GM19351 (cell line): Measurements from ENCODE around the gene GSDME.
"Not testable (repeated sequence)": the region's sequence is repeated elsewhere in the genome, so short reads cannot be mapped to it uniquely, and the experiment has no call there.

Experiments
- ATAC-seq: cut with Tn5 transposase; IDR thresholded peaks from one replicate; pipeline ENCODE4 v1.9.1; 2021; ENCODE audit warnings: mild to moderate bottlenecking, moderate library complexity; ENCODE audit not compliant: unreplicated experiment

Gene GSDME

GRCh38 chr7:24742506-24743162, 14.6 kb downstream of the GSDME start:
- no peak for ATAC-seq

- no peak for ATAC-seq
These were observed 15.4 kb downstream of the GSDME start for GRCh38 chr7:24741679-24742505.

- ATAC-seq: no peak
These were observed 16.4 kb downstream of the GSDME start for GRCh38 chr7:24740871-24741270.

GRCh38 chr7:24739306-24739705, 18.0 kb downstream of the GSDME start:
- no peak for ATAC-seq

GRCh38 chr7:24738577-24738976, 18.7 kb downstream of the GSDME start:
- no peak for ATAC-seq

GRCh38 chr7:24737281-24737680, 20.0 kb downstream of the GSDME start:
- ATAC-seq: no peak

GRCh38 chr7:24735594-24735993, 21.7 kb downstream of the GSDME start:
- ATAC-seq: not testable (repeated sequence)

- no peak for ATAC-seq
These were observed 23.0 kb downstream of the GSDME start for GRCh38 chr7:24734306-24734705.

- no peak for ATAC-seq
These were observed 23.7 kb downstream of the GSDME start for GRCh38 chr7:24733414-24734060.

GRCh38 chr7:24732646-24733413, 24.4 kb downstream of the GSDME start:
- no peak for ATAC-seq

- ATAC-seq: no peak
These were observed 26.0 kb downstream of the GSDME start for GRCh38 chr7:24731313-24731712.

GRCh38 chr7:24730018-24730369, 27.3 kb downstream of the GSDME start:
- ATAC-seq: no peak

GRCh38 chr7:24729365-24730017, 27.8 kb downstream of the GSDME start:
- no peak for ATAC-seq

GRCh38 chr7:24728503-24729364, 28.5 kb downstream of the GSDME start:
- ATAC-seq: no peak

GRCh38 chr7:24728121-24728500, 29.2 kb downstream of the GSDME start:
- ATAC-seq: no peak

GRCh38 chr7:24727154-24728120, 29.8 kb downstream of the GSDME start:
- ATAC-seq: peak; percentile 73

- no peak for ATAC-seq
These were observed 31.6 kb downstream of the GSDME start for GRCh38 chr7:24725554-24726241.
